Colon (tissue), 2 donors: ENCODE results near the gene RPP25L.
"Not testable (repeated sequence)": the region's sequence is repeated elsewhere in the genome, so short reads cannot be mapped to it uniquely, and the experiment has no call there.

Experiments
- FAIRE-seq: peaks from 2 replicates; lab custom pipeline; 2012; peaks lifted over from hg19 to GRCh38; lab: Jason Lieb, UNC
- donor health status: control.
- donor health status: control.

RPP25L gene

GRCh38 chr9:34611811-34612787, at the start of gene RPP25L:
TSS of gene RPP25L (minus strand) at chr9:34612097. CDS start at chr9:34611296, 801 bp downstream.
- FAIRE-seq, result no peak

GRCh38 chr9:34659592-34660253, 47.8 kb upstream of the RPP25L start:
- no peak for FAIRE-seq

- FAIRE-seq, result no peak
These were observed 46.6 kb upstream of the RPP25L start for GRCh38 chr9:34658461-34658860.

GRCh38 chr9:34656992-34657391, 45.1 kb upstream of the RPP25L start:
- no peak for FAIRE-seq

- FAIRE-seq, result no peak
These were observed 43.5 kb upstream of the RPP25L start for GRCh38 chr9:34655394-34655793.

GRCh38 chr9:34654323-34655051, 42.6 kb upstream of the RPP25L start:
- no peak for FAIRE-seq

GRCh38 chr9:34653151-34654072, 41.5 kb upstream of the RPP25L start:
- FAIRE-seq, result no peak

- FAIRE-seq, result no peak
These were observed 40.7 kb upstream of the RPP25L start for GRCh38 chr9:34652602-34653000.

- no peak for FAIRE-seq
These were observed 40.1 kb upstream of the RPP25L start, which contains the start of gene IL11RA for GRCh38 chr9:34651876-34652601. TSS of gene IL11RA (plus strand) at chr9:34652185. CDS start at chr9:34655218, 3,033 bp downstream.

- no peak for FAIRE-seq
These were observed 39.4 kb upstream of the RPP25L start for GRCh38 chr9:34651321-34651720.

GRCh38 chr9:34650816-34651215, 38.9 kb upstream of the RPP25L start:
- no peak for FAIRE-seq

GRCh38 chr9:34648673-34649072, 36.8 kb upstream of the RPP25L start:
- FAIRE-seq, result no peak

GRCh38 chr9:34647651-34648050, 35.8 kb upstream of the RPP25L start:
- FAIRE-seq, result no peak

- FAIRE-seq, result no peak
These were observed 35.1 kb upstream of the RPP25L start for GRCh38 chr9:34647084-34647403.

GRCh38 chr9:34646211-34647083, 34.5 kb upstream of the RPP25L start, which contains the start of gene GALT:
TSS of gene GALT (plus strand) at chr9:34646675. CDS start at chr9:34646705, 30 bp downstream.
- peak; percentile 24 for FAIRE-seq

GRCh38 chr9:34644766-34645314, 32.9 kb upstream of the RPP25L start:
- FAIRE-seq, result no peak

- FAIRE-seq, result no peak
These were observed 30.8 kb upstream of the RPP25L start for GRCh38 chr9:34642679-34643078.

GRCh38 chr9:34639322-34639721, 27.4 kb upstream of the RPP25L start:
- FAIRE-seq, result not testable (repeated sequence)

GRCh38 chr9:34638138-34638445, 26.2 kb upstream of the RPP25L start:
- no peak for FAIRE-seq
